Central memory CD4-positive, alpha-beta T cell (primary cell): Measurements from ENCODE around the gene MRPS18A.

Experiments
- DNase-seq: peaks from one replicate; pipeline ENCODE4 v3.0.0; 2022
- total RNA-seq, 3 experiments: gene quantifications; one replicate each; lab custom pipeline; 2026; lab: John Stamatoyannopoulos, UW

MRPS18A gene
- 12.7 to 55.7 (median 22.8) reads per million in 3 experiments for total RNA-seq

- peak; percentile 76 for DNase-seq
Measured at GRCh38 chr6:43687437-43688347, at the start of gene MRPS18A. TSS of gene MRPS18A (minus strand) at chr6:43687791. CDS start at chr6:43687779, 12 bp downstream.

DNA sequence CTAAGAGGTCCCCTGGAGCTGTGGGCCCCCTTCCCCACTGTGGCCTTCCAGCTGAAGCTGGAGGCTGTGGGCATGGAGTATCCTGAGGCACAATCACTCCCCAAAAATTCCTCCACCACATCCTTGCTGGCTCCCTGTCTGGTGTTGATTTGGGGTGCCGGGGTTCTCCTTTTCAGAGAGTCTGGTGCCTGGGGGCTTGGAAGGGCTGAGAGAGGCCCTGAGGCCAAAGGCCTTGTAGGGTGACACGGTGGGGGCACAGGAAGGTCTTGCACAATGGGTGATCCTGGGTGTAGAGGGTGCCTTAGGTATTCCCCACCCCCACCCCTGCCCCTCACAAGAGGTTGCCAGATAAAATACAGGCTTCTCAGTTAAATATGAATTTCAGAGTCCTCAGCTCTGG lies 49.3 kb upstream of the MRPS18A start:
- DNase-seq: no peak

- DNase-seq: no peak
Measured at GRCh38 chr6:43736211-43736786, 48.7 kb upstream of the MRPS18A start.

GRCh38 chr6:43735642-43736199 lies 48.1 kb upstream of the MRPS18A start:
- no peak for DNase-seq

- no peak for DNase-seq
Measured at GRCh38 chr6:43734294-43734665, 46.7 kb upstream of the MRPS18A start.

DNA sequence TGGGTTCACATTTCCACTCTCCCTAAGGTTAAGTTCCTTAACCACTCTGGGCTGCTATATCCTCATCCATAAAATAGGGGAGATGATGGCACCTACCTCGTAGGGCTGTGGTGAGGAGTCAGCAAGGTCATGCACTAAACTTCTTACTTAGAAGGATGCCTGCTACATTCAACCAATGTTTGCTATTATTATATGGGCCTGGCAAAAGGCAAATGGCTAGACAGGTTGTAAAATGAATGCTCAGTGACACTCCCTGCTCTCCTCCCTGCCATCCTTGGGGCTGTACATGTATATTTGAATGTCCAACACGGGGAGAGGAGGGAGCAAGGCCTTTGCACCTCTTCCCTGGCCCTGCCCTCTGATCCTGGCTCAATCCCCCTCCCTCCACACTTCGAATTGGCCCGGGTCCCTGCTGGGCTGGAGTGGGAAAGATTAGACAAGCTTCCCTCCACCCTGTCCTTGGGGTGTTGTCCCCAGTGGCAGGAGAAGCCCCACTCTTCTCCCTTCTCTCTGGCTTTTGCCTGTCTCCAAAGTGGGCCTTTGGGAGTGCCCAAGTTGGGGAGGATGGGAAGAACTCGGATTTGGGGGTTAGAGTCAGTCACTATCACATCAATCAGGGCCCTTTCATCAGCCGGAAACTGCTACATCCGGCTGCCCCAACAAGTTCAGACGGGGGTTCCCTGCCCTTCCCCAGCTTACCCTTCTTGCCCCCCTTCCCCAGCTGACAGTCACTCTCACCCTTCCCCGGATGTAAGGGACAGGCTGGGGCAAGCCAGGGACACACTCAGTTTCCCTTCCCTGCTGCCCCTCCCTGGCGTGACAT lies 46.1 kb upstream of the MRPS18A start:
- peak; percentile 44 for DNase-seq

- no peak for DNase-seq
Measured at GRCh38 chr6:43730634-43731033, 43.0 kb upstream of the MRPS18A start.

DNA sequence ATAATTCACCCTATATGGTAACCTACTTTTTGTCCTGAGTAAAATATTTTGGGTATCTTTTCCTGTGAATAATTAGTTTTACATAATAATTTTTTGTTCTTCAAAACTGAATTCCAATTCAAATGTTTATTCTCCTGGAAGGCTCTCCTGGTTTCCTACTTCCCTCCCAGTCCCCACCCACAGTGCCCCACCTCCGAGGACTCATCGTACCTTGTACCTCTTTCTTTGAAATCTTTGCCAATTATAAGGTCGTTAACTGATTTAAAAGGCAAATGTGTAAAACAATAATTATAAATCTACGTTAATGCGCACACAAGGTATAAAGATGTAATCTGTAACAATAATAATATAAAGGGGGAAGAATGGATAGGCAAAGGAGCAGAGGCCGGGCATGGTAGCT lies 41.9 kb upstream of the MRPS18A start:
- DNase-seq: no peak

DNA sequence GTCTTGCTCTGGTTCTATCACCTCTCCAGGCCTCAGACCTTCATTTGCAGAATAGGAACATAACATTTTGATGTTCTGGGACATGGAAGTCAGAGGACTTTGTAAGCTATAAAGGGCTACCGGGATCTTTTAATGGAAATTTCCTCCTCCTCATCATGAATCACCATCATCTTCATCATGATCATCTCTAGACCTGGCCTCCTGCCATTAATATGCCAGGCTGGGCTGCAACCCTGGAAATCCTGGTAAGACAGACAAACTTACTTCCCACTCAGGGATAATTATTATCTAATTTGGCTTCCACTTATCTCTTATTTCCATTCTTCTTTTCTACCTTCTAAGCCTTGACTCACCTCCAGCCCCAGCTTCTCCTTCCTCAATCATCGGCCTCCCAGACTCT lies 41.0 kb upstream of the MRPS18A start:
- DNase-seq: no peak

GRCh38 chr6:43727634-43728033 lies 40.0 kb upstream of the MRPS18A start:
- no peak for DNase-seq

- DNase-seq: no peak
Measured at GRCh38 chr6:43725643-43726580, 38.3 kb upstream of the MRPS18A start.

- DNase-seq: peak; percentile 83
Measured at GRCh38 chr6:43724914-43725642, 37.5 kb upstream of the MRPS18A start.

DNA sequence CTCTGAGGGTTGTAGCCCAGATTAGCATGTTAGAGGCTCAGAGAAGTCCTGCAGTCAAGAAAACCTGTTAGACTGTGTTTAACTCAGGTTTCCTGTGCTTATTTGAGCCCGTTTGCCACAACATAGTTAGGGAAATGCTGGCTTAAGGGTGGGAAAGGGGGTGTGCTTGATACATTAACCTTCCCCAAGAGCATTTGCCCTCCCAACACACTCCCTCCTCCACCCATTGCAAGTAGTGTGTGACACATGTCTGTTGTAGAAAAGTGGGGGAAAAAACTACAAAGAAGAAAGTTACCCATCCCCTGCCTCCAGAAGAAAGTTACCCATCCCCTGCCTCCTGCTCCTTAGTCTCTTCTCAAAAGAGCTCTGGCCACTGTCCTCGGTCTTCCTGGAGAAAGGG lies 36.8 kb upstream of the MRPS18A start:
- peak; percentile 3 for DNase-seq

DNA sequence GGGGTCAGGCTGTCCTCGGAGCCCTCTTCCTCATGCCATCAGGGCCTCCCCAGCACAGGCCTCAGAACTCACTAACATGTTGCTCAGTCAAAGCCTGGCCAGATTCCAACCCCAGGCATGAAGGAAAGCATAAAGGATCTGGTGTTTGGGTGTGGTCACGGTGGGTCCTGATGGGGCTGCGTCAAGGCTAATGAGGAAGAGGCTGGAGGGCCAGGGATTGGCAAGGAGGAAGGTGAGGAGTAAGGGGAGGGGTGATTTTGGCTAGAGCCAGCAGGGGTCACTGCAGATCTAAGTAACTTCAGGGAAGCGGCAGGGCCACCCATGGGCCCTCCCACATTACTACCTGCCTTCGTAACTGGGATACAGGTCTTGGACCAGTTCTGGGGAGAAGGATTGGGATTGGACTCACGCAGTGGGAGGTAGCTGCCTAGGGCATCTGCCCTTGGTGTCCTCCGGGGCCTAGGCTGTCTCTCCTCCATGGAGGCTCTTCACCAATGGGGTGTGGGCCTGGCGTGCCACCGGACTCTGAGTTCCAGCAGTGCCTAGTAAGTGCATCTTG lies 36.2 kb upstream of the MRPS18A start:
- DNase-seq: peak; percentile 60

- DNase-seq: no peak
Measured at GRCh38 chr6:43722920-43723545, 35.4 kb upstream of the MRPS18A start.

DNA sequence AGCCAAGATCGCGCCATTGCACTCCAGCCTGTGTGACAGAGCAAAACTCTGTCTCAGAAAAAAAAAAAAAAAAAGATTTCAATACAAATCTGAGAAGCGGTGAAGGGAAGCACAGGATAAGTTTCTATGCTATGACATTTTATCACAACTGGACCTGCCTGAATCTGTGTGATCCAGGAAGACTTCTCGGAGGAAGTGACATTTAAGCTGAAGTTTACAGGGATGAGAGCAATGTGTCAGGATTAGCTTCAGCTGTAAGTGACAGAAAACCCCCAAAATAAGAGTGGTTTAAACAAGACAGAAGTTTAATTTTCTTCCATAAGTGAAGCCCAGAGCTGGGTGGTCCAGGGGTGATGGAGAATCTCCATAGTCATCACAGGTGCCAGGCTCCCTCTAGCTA lies 33.4 kb upstream of the MRPS18A start:
- no peak for DNase-seq

DNA sequence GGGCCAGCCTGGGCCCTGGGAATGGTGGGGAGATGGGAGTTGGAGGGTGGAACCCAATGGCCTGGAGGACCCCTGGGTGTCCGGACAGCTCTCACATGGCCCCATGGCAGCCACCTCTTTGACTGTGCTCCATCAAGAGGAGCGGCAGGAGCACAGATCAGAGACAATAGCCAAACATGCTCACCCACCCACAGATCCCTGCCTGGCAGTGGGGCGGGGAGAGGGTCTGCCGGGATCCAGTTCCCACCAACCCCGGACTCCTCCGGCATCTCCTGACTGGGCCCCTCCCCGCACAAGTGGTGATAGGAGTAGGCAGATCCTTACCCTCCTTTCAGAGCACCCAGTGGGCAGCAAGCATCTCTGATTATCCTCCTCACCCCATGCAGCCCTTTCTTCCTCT lies 31.9 kb upstream of the MRPS18A start:
- no peak for DNase-seq

- no peak for DNase-seq
Measured at GRCh38 chr6:43718387-43719105, 31.0 kb upstream of the MRPS18A start.

DNA sequence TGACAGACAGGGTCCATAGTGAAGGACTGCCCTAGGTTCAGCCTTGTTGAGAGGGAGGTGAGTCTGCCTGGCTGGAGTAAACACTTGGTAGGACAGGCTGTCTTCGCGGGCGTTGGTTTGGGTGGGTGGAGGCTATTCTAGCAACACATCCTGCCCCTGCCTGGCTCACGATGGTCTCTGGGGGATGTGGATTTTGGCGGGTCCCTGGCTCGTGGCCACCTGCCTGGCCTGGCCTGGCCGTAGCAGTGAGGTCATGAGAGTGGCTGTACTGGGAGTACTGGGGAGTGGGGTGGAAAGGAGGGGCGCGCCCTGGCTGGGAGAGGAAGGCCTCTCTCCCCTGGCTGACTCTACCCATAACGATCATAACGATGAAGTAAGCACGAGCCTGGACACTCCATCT lies 30.2 kb upstream of the MRPS18A start:
- no peak for DNase-seq

DNA sequence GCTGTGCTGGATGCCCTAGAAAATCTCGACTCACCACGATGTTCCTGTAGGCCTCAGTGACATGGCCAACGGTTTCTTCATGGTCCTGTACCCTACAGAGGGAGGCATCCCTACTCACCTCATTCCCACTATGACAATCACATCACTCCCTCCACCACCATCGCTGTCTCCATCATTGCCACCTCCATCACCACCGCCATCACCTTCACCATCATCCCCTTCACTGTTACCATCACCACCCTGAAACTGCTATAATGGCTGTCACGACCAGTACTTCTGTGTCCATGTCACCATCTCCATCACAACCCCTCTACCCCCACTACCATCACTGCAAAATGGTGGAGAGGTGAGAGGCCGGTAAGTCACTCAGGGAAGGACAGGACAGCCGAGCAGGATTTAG lies 29.8 kb upstream of the MRPS18A start:
- DNase-seq: no peak
